Brain pericyte (primary cell): ENCODE data around the gene FRY.

Source experiments
- DNase-seq: peaks from one replicate; pipeline ENCODE4 v3.0.0-alpha.2; 2012; ENCODE audit warnings: low read depth, low spot score

The FRY gene

GRCh38 chr13:32309312-32310133, 277.9 kb downstream of the FRY start:
- no peak for DNase-seq

GRCh38 chr13:32310134-32310706, 278.6 kb downstream of the FRY start:
- DNase-seq = peak; percentile 12

- no peak for DNase-seq
Observed at GRCh38 chr13:32311188-32311897, 279.8 kb downstream of the FRY start.

GRCh38 chr13:32314271-32315237, 283.0 kb downstream of the FRY start:
- peak; percentile 15 for DNase-seq

GRCh38 chr13:32315238-32316027, 283.9 kb downstream of the FRY start, which contains the start of the genes BRCA2 and ZAR1L:
TSS of gene BRCA2 (plus strand) at chr13:32315508. CDS start at chr13:32316461, 953 bp downstream.
TSS of gene ZAR1L (minus strand) at chr13:32315363. CDS start at chr13:32311925, 3,438 bp downstream.
- peak; percentile 51 for DNase-seq

GRCh38 chr13:32316028-32316339, 284.4 kb downstream of the FRY start:
- no peak for DNase-seq

GRCh38 chr13:32316501-32316900, 284.9 kb downstream of the FRY start:
- DNase-seq = no peak

- no peak for DNase-seq
Observed at GRCh38 chr13:32317716-32318465, 286.3 kb downstream of the FRY start.

- no peak for DNase-seq
Observed at GRCh38 chr13:32320528-32320927, 289.0 kb downstream of the FRY start.

GRCh38 chr13:32323912-32324311, 292.3 kb downstream of the FRY start:
- DNase-seq = no peak

- DNase-seq = no peak
Observed at GRCh38 chr13:32330441-32330840, 298.9 kb downstream of the FRY start.

GRCh38 chr13:32334671-32335070, 303.1 kb downstream of the FRY start:
- DNase-seq = no peak

- DNase-seq = no peak
Observed at GRCh38 chr13:32340914-32341313, 309.3 kb downstream of the FRY start.

GRCh38 chr13:32347651-32348050, 316.1 kb downstream of the FRY start:
- DNase-seq = no peak
